Fibroblast of peridontal ligament (primary cell): ENCODE data around the gene PAPPA.

Experiments
- DNase-seq: peaks from one replicate; pipeline ENCODE4 v3.0.0-alpha.2; 2010; ENCODE audit errors: extremely low read depth

The PAPPA gene

GRCh38 chr9:116153765-116154333 is at the start of gene PAPPA:
TSS of gene PAPPA (plus strand) at chr9:116153791. CDS start at chr9:116154173, 382 bp downstream.
- DNase-seq = no peak

- no peak for DNase-seq
Measured at GRCh38 chr9:116103976-116104820, 49.4 kb upstream of the PAPPA start.

- DNase-seq = no peak
Measured at GRCh38 chr9:116112236-116112635, 41.4 kb upstream of the PAPPA start.

- DNase-seq = peak; percentile 95
Measured at GRCh38 chr9:116115761-116116353, 37.7 kb upstream of the PAPPA start.

GRCh38 chr9:116116393-116116792 is 37.2 kb upstream of the PAPPA start:
- no peak for DNase-seq

GRCh38 chr9:116123171-116123570 is 30.4 kb upstream of the PAPPA start:
- no peak for DNase-seq

- DNase-seq = peak; percentile 86
Measured at GRCh38 chr9:116124472-116125040, 29.0 kb upstream of the PAPPA start.

- no peak for DNase-seq
Measured at GRCh38 chr9:116133163-116133562, 20.4 kb upstream of the PAPPA start.

GRCh38 chr9:116134975-116135374 is 18.6 kb upstream of the PAPPA start:
- DNase-seq = no peak

- no peak for DNase-seq
Measured at GRCh38 chr9:116137010-116137409, 16.6 kb upstream of the PAPPA start.

GRCh38 chr9:116137581-116137980 is 16.0 kb upstream of the PAPPA start:
- DNase-seq = peak; percentile 56

- DNase-seq = peak; percentile 64
Measured at GRCh38 chr9:116141864-116142561, 11.6 kb upstream of the PAPPA start.

- DNase-seq = no peak
Measured at GRCh38 chr9:116142706-116143492, 10.7 kb upstream of the PAPPA start.

- peak; percentile 59 for DNase-seq
Measured at GRCh38 chr9:116144038-116144437, 9.6 kb upstream of the PAPPA start.

- DNase-seq = no peak
Measured at GRCh38 chr9:116144555-116144954, 9.0 kb upstream of the PAPPA start.

GRCh38 chr9:116145036-116145435 is 8.6 kb upstream of the PAPPA start:
- DNase-seq = peak; percentile 33

- no peak for DNase-seq
Measured at GRCh38 chr9:116147821-116148220, 5.8 kb upstream of the PAPPA start.

GRCh38 chr9:116149844-116150243 is 3.7 kb upstream of the PAPPA start:
- DNase-seq = peak; percentile 23

GRCh38 chr9:116151199-116151598 is 2.4 kb upstream of the PAPPA start:
- no peak for DNase-seq

- peak; percentile 89 for DNase-seq
Measured at GRCh38 chr9:116151966-116152381, 1.6 kb upstream of the PAPPA start.

- DNase-seq = peak; percentile 80
Measured at GRCh38 chr9:116152390-116152789, 1.2 kb upstream of the PAPPA start.
